ENCODE data around the gene ATP1B1.

GRCh38 chr1:169094897-169095569, 11.5 kb upstream of the ATP1B1 start:
- TF ChIP-seq CTCF (optimal IDR thresholded peaks at IDR 0.05 in 1 of 3, IDR thresholded peaks at IDR 0.05 in 1 of 3, conservative IDR thresholded peaks at IDR 0.05 in 1 of 3; ENCODE audit: extremely low read depth in 1 of 3, insufficient read depth in 2 of 3, low read length in 3 of 3) (no peak), EZH2 (IDR thresholded peaks at IDR 0.05; ENCODE audit: low read length) (no peak)
